ENCODE measurements around the gene KCTD14. TPM values are rescaled to one million over a fixed set of nuclear protein-coding genes. Genes with fewer than 3 reads are reported as not detected.
A peak's percentile ranks its signal among the peaks of the same experiment; 100 is the strongest.
"Not testable (repeated sequence)": the region's sequence is repeated elsewhere in the genome, so short reads cannot be mapped to it uniquely, and the experiment has no call there.

KCTD14 gene
- total RNA-seq, 1 experiment from 2014 or later, result 17.6 TPM

DNA sequence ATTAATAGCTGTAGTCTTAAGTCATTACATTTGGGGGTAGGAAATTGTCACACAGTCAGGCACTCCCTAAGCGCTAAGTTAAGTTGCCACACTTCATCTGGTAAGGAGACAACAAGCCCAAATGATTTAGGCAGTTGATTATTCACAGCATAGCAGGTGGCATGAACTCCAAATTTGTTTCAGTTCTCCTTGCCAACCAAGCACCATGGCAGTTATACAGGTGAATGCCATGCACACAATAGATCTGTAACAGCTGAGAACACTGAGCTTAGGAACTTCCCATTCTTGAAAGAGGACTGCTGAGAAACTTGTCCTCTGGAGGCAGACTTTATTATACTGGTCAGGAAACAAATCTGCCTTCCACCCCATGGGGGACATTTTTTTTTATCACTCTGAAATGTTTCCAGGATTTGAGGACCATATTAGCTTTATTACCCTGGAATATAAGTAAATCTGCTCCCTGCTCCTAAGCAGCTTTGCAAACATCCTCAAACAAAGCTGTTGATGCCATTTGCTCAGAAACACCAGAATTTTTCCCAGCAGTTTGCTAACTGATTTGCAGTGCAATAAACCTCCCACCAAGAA, 23.5 kb downstream of the KCTD14 start:
- no peak for DNase-seq
- H3K4me3 Mint-ChIP-seq (ENCODE audit: low read depth, unreplicated experiment), result no peak overlapping the region
- CTCF ChIA-PET, result interaction anchor here (1.9 kb wide), 1 partner anchor 46 kb away, joined by 4 read pairs; no protein-coding TSS in a partner anchor
- peaks cover 4% of the 10 kb centered on the region for H3K36me3 Mint-ChIP-seq (ENCODE audit: insufficient read depth, unreplicated experiment)
- no peaks in the 10 kb centered on the region for H3K9me3 Mint-ChIP-seq (ENCODE audit: low read depth, unreplicated experiment)
- H3K4me1 Mint-ChIP-seq (ENCODE audit: low read depth, unreplicated experiment), result peaks cover 8% of the 10 kb centered on the region
- intact Hi-C loops (cut with micrococcal nuclease; ENCODE audit: unreplicated experiment), result loop anchor here (1.0 to 10.0 kb wide), 2 partner anchors 45 to 223 kb away; no protein-coding TSS in a partner anchor
- no peaks in the 10 kb centered on the region for H3K27me3 Mint-ChIP-seq (ENCODE audit: unreplicated experiment)
- H3K27ac Mint-ChIP-seq (ENCODE audit: unreplicated experiment), result no peak overlapping the region
- TF ChIP-seq, protein P1, sequence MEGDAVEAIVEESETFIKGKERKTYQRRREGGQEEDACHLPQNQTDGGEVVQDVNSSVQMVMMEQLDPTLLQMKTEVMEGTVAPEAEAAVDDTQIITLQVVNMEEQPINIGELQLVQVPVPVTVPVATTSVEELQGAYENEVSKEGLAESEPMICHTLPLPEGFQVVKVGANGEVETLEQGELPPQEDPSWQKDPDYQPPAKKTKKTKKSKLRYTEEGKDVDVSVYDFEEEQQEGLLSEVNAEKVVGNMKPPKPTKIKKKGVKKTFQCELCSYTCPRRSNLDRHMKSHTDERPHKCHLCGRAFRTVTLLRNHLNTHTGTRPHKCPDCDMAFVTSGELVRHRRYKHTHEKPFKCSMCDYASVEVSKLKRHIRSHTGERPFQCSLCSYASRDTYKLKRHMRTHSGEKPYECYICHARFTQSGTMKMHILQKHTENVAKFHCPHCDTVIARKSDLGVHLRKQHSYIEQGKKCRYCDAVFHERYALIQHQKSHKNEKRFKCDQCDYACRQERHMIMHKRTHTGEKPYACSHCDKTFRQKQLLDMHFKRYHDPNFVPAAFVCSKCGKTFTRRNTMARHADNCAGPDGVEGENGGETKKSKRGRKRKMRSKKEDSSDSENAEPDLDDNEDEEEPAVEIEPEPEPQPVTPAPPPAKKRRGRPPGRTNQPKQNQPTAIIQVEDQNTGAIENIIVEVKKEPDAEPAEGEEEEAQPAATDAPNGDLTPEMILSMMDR (IDR thresholded peaks at IDR 0.05; ENCODE audit: unreplicated experiment), result no peak
- BruUV-seq (replicated peaks), result no TSS peak

DNA sequence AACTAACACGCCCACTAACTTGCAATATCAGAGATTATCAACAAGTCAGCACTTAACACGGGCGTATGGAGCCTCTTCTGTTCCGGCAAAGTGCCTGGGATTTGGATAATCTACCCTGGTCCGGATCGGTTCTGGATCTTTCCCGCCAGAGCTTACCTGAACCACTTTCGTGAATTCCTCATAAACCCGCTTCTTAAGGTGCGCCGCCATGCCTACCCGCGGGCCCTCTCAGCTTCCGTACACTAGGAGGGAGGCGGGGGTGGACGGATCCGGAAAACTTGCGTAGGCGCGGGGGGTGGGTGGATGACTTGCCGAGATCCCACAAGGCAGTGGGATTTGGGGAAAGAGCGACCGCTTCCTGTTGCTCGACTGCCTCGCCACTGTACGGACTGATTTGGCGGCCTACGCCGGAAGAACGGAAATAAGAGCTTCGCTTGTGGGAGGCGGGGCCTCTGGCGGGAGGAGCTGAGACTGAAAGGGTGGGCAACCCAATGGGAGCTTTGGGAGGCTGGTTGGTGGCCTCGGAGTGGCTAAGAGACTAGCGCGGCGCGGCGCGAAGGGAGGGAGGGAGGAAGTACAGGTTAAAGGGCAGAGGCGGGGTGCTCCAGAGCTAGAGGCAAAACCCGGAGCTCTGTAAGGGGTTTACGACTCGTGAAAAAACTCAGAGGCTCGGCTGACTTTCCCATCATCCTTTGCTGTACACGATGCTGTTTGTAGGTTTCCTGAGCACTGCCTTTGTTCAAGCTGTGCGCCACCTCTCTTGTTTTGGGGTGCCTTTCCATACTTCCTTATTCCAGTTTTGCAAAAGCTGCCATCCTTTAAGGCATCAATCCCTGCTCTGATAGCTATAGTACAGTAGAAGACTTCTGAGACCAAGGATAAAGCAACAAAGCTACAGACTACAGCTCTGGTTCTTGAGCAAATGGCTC, 28.4 kb downstream of the KCTD14 start, which contains the start of gene INTS4:
INTS4 (minus strand) TSS at position 235 of the 929 bp plus-strand sequence; CDS start at position 210, 25 bp downstream.
- peaks cover 20% of the 10 kb centered on the region for H3K4me1 Mint-ChIP-seq (ENCODE audit: low read depth, unreplicated experiment)
- H3K9me3 Mint-ChIP-seq (ENCODE audit: low read depth, unreplicated experiment), result no peaks in the 10 kb centered on the region
- peak within 1 kb of the TSS; percentile 86 for H3K4me3 Mint-ChIP-seq (ENCODE audit: low read depth, unreplicated experiment)
- intact Hi-C loops (cut with micrococcal nuclease; ENCODE audit: unreplicated experiment), result loop anchor here (5.0 to 10.0 kb wide), 2 partner anchors 50 to 287 kb away; no protein-coding TSS in a partner anchor
- no TSS peak for BruUV-seq (replicated peaks)
- TF ChIP-seq, protein P1 (IDR thresholded peaks at IDR 0.05; ENCODE audit: unreplicated experiment), result no peak
- H3K27ac Mint-ChIP-seq (ENCODE audit: unreplicated experiment), result peak within 1 kb of the TSS; percentile 89
- peaks cover 13% of the 10 kb centered on the region for H3K36me3 Mint-ChIP-seq (ENCODE audit: insufficient read depth, unreplicated experiment)
- peak; percentile 98 for DNase-seq
- no peaks in the 10 kb centered on the region for H3K27me3 Mint-ChIP-seq (ENCODE audit: unreplicated experiment)
- CTCF ChIA-PET, result interaction anchor here (0.6 to 1.7 kb wide), 12 partner anchors 9 to 570 kb away, joined by 3 to 9 read pairs (median 4); no protein-coding TSS in a partner anchor

DNA sequence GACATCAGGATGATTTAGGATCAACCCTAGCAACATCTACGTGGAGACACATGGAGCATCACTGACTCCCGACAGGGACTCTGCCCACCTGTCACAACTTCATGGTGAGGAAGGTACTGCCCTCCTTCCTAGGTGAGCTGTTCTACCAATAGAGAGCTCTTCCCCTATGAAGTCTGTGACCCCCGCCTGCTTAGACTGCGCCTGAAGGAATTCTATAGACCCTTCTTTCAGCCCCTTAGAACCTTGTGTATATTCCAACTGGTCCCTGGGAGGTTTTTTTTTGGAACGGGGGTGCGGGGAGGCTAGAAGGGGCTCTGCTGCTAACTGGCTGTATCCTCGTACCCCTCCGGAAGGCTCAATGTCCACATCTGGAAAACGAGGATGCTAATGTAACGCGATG, 29.2 kb downstream of the KCTD14 start:
- Mint-ChIP-seq H3K27me3 (ENCODE audit: unreplicated experiment) (no peaks in the 10 kb centered on the region), H3K4me1 (ENCODE audit: low read depth, unreplicated experiment) (peaks cover 20% of the 10 kb centered on the region), H3K4me3 (ENCODE audit: low read depth, unreplicated experiment) (peak overlapping the region; percentile 86), H3K9me3 (ENCODE audit: low read depth, unreplicated experiment) (no peaks in the 10 kb centered on the region), H3K27ac (ENCODE audit: unreplicated experiment) (peak overlapping the region; percentile 89), H3K36me3 (ENCODE audit: insufficient read depth, unreplicated experiment) (peaks cover 13% of the 10 kb centered on the region)
- CTCF ChIA-PET, result interaction anchor here (0.6 to 1.7 kb wide), 4 partner anchors 19 to 172 kb away, joined by 3 to 9 read pairs (median 6); no protein-coding TSS in a partner anchor
- BruUV-seq (replicated peaks), result no TSS peak
- TF ChIP-seq, protein P1 (IDR thresholded peaks at IDR 0.05; ENCODE audit: unreplicated experiment), result no peak
- no peak for DNase-seq
- intact Hi-C loops (cut with micrococcal nuclease; ENCODE audit: unreplicated experiment), result loop anchor here (5.0 to 10.0 kb wide), 2 partner anchors 51 to 287 kb away; no protein-coding TSS in a partner anchor

DNA sequence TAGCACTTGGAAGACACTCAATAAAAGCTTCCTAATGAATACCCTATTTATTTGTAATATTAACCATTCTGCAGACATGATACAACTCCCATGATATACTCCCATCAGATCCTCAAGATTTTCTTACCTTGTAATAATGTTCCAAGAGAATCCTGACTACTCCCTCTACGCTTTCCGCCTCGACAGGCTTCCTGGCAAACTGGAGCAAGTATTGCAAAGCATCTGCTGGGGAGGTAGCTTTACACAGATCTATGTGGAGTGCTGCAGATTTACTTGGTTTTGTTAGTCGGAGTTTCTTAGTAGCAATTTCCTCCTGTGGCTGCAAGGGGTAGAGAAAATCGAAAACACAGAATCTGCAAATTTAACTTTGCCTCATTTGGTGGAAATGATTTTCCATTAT, 32.1 kb downstream of the KCTD14 start:
- H3K9me3 Mint-ChIP-seq (ENCODE audit: low read depth, unreplicated experiment), result no peaks in the 10 kb centered on the region
- peaks cover 20% of the 10 kb centered on the region for H3K4me1 Mint-ChIP-seq (ENCODE audit: low read depth, unreplicated experiment)

DNA sequence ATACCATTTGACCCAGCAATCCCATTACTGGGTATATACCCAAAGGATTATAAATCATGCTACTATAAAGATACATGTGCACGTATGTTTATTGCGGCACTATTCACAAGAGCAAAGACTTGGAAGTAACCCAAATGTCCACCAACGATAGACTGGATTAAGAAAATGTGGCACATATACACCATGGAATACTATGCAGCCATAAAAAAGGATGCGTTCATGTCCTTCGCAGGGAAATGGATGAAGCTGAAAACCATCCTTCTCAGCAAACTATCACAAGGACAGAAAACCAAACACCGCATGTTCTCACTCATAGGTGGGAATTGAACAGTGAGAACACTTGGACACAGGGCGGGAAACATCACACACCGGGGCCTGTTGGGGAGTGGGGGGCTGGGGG, 36.6 kb downstream of the KCTD14 start:
- H3K36me3 Mint-ChIP-seq (ENCODE audit: insufficient read depth, unreplicated experiment); BruUV-seq (replicated peaks); H3K4me3 Mint-ChIP-seq (ENCODE audit: low read depth, unreplicated experiment); intact Hi-C loops (cut with micrococcal nuclease; ENCODE audit: unreplicated experiment); CTCF ChIA-PET; H3K9me3 Mint-ChIP-seq (ENCODE audit: low read depth, unreplicated experiment); DNase-seq; H3K27me3 Mint-ChIP-seq (ENCODE audit: unreplicated experiment); H3K27ac Mint-ChIP-seq (ENCODE audit: unreplicated experiment): not testable (repeated sequence)
- peaks cover 19% of the 10 kb centered on the region for H3K4me1 Mint-ChIP-seq (ENCODE audit: low read depth, unreplicated experiment)

More for the DNA sequence above, 32.1 kb downstream of the KCTD14 start:
- H3K36me3 Mint-ChIP-seq (ENCODE audit: insufficient read depth, unreplicated experiment), result peaks cover 13% of the 10 kb centered on the region
- no peak overlapping the region for H3K4me3 Mint-ChIP-seq (ENCODE audit: low read depth, unreplicated experiment)
- no peaks in the 10 kb centered on the region for H3K27me3 Mint-ChIP-seq (ENCODE audit: unreplicated experiment)
- H3K27ac Mint-ChIP-seq (ENCODE audit: unreplicated experiment), result no peak overlapping the region
- intact Hi-C loops (cut with micrococcal nuclease; ENCODE audit: unreplicated experiment), result loop anchor here (5.0 to 10.0 kb wide), 2 partner anchors 54 to 284 kb away; no protein-coding TSS in a partner anchor
- CTCF ChIA-PET, result no interaction called here
- TF ChIP-seq, protein P1 (IDR thresholded peaks at IDR 0.05; ENCODE audit: unreplicated experiment), result no peak
- no peak for DNase-seq
- no TSS peak for BruUV-seq (replicated peaks)
